Measurements from ENCODE around the gene EEF1AKMT3.

The EEF1AKMT3 gene

DNA sequence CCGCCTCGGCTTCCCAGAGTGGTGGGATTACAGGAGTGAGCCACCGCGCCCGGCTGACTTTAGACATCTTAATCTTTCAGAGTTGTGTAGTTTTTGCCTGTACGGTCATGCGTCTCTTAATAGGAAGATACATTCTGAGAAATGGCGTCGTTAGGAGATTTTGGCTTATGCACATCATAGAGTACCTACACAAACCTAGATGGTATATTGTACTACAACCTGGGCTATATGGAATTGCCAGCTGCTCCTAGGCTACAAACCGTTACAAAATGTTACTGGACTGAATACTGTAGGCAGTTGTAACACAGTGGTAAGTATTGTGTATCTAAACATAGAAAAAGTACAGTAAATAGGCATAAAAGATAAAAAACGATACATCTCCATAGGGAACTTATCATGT is 11.4 kb downstream of the EEF1AKMT3 start:
- DNase-seq (ENCODE audit: low read depth): no peak

DNA sequence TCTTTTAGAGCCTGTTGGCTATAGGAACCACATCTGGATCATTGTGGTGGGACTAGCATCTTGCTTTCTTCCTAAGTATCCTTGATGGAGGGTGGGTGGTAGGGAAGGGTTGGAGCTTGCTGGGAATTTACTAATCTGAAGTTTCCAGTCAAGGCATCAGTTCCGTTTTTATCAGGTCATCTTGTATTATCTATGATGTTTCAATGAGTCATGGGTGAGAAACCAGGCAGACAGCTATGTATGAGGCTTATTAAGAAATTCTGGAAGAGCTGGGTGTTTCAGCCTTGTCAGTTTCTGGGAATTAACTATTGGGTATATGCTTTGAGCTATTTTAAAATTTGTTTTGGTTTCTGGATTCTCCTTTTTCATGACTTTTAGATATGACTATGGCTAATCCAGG is 21.5 kb downstream of the EEF1AKMT3 start:
- DNase-seq (ENCODE audit: low read depth): peak; percentile 93

DNA sequence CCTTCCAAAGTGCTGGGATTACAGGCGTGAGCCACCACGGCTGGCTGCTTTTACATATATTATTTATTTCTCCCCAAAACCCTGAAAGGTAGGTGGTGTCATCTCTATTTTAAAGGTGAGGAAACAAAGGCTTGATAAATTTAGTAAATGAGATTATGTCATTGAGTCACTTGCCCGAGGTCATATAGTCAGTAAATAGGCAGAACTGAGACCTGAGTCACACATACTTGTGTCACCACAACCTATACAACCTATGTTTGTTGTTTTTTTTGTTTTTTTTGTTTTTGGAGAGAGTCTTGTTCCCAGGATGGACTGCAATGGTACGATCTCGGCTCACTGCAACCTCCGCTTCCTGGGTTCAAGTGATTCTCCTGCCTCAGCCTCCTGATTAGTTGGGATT is 22.9 kb downstream of the EEF1AKMT3 start:
- peak; percentile 93 for DNase-seq (ENCODE audit: low read depth)

DNA sequence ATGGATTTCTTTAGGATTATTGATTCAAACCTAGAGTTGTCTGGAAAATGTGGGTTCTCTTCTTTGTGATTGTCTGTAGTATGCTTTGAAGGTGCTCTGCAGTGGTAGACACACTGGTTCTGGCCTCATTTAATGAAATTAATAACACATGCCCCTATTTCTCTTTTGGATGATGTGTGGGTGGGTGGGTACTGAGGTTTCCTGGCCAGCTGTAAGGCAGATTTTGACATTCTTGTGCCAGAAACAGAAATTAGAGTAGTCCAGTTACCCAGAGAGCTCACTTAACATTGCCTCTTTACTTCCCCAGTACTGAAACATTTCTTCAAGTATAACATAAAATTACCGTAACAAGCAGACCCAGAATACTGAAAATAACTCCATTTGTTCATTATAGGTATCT is 24.6 kb downstream of the EEF1AKMT3 start:
- DNase-seq (ENCODE audit: low read depth): no peak

DNA sequence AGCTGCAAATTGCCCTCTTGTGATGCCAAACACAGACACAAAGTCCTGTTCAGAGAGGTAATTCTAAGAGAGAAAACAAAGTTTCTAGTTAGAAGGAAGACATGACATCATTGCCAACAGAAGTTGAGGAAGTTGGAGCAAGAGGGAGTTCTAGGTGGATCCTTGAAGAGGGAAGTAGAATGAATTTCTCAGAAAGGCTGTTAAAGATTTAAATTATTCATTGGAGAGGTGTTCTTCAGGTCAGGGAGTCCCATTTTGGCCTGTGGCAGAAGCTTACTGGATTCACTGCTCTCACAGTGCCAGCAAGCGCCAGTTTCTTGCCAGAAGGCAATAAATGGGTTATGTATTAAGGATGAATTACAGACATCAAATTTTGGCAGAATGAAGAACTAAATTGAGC is 25.5 kb downstream of the EEF1AKMT3 start:
- DNase-seq (ENCODE audit: low read depth): no peak

DNA sequence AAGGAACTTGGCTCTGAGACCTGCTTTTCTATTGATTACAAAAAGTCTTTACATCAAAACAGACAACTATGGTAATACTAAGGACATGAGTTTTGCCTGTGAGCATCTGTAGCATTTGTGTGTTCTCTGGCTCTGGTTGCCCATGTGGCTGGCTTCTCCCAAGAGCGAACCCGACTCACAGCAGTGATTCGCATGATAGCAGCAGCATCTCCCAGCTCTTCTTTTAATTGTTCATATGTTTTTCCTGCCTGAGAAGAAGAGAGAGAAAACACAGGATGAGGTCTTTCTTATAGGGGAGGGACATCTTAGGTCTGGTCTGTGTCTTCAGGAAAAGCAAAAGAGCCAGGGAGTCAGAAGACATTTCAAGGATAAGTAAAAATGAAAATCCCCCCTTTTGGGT is 28.6 kb downstream of the EEF1AKMT3 start:
- DNase-seq (ENCODE audit: low read depth): no peak

DNA sequence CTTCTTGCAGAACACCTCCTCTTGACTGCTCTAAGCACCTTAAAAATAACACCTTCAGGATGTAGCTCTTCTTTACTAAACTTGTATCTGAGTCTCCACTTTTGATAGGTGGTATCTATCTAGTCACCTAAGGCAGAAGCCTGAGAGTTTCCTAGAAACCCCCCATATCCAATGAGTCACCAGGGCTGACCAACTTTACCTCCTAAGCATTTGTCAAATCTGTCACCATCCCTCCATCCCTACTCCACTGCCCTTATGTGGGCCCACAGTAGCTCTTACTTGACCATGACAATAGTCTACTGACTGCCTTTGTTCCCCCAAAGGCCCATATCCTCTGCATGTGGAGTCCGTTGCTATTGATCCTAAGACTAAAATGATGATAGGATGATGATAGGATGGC is 30.2 kb downstream of the EEF1AKMT3 start:
- no peak for DNase-seq (ENCODE audit: low read depth)

DNA sequence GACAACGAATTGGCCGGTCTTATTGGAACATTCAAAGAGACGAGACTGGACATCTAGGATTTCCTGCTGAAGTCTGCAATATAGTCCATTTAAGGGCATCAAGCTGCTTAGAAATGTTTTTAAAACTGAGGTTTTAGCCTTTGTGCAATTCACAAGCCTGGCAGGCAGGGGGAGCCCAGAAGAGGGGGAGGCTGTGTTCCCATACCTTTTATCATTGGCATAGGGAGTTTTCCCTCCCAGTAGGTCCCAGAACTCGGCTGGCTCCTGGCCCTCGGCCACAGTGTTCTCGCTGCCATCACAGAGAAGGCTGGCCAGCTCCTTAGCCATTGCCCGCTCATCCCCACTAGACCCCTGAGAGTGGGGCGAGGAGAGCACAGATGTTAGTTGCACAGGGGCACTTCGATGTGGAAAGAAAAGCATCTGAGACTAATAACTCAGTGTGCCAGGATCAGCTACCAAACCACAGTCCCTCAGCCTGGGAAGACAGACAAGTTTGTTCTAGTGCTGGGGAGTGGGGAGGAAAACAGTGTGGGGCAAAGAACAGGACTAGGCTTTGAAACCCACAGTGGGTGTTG is 31.0 kb downstream of the EEF1AKMT3 start:
- peak; percentile 72 for DNase-seq (ENCODE audit: low read depth)

DNA sequence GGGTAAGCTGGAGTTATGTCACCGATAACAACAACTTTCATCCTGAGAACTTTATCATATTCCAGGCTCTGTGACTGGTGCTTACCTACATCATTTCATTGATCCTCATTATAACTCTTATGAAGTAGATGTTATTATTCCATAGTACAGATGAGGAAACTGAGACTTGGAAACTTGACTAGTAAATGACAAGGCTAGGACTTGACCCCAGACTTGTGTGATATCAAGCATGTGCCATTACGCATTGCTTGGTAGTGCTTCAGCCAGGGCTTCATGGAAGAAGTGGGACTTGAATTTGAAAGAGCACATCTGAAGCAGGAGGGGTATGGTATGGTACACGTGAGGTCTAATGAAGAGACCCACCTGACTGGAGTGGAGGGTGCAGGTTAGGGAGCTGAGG is 34.3 kb downstream of the EEF1AKMT3 start:
- no peak for DNase-seq (ENCODE audit: low read depth)

DNA sequence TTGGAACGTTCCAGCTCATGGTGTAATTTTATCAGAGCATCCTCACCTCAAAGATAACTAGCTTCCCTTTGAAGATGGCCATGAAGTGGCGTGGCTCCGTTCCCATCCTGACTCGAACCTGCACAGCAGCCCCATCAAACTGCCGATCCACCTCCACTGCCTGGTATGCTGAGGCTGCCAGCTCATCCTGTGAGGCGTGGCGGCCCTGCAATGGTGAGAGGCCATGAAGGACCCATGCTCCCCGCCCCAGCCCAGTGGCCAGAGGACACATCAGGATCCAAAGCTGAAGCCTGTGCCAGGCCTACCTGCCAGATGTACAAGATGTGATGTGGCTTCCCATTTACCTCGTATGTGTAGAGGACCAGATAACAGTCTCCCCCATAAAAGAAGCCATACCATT is 34.9 kb downstream of the EEF1AKMT3 start:
- no peak for DNase-seq (ENCODE audit: low read depth)

DNA sequence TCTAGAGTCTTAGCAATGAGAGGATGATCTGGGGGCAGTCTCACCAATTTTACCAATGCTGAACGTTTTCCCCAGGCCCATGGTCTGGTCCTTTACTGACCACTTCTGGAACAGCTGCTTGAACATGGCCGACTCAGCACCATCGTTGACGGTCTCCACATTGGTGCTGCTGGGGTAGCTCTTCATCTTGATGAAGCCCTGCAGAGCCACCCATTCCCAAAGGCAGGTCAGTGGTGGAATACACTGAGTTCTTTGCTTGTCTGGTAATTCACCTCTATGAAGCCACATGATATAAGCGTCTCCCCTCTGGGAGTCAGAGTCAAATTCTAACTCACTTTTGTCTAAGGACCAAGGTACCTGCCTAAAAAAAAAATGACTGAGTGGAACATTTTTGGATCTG is 35.9 kb downstream of the EEF1AKMT3 start:
- no peak for DNase-seq (ENCODE audit: low read depth)

DNA sequence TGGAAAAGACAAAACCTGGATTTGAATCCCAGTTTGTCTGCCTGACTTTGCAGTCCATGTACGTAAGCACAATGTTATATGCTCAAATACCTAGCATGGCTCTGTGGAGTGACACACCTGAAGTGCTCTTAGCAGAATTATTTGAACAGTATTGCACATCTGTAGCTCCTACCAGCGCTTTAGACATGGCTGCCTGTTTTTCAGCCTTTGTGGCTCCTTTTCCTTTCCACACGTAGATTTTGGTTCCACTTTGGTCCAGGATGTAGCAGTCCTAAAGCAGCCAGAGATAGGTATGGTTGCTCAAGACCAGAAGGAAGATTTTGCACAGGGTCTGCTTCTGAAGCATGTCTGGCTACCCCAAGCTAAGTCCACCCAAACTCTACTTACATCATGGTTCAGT is 37.0 kb downstream of the EEF1AKMT3 start:
- DNase-seq (ENCODE audit: low read depth): no peak

DNA sequence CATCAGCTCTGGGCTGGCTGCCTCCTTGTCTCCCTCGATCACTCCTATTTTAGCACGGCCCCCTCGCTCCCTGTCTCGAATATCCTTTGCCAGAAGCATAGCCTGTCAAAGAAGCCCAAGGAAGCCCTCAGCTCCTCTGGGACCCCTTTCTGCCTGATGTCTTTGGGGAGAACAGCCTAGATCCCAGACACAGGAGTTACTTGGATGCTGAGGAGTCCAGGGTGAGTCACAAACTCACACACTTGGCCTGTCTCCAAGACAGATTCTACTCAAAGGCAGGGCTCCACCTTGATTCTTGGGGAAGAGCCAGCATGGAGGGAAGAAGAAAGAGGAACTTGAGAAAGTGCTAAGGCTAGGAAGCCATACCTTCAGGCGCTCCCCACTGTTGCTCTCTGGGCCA is 38.0 kb downstream of the EEF1AKMT3 start:
- peak; percentile 65 for DNase-seq (ENCODE audit: low read depth)

DNA sequence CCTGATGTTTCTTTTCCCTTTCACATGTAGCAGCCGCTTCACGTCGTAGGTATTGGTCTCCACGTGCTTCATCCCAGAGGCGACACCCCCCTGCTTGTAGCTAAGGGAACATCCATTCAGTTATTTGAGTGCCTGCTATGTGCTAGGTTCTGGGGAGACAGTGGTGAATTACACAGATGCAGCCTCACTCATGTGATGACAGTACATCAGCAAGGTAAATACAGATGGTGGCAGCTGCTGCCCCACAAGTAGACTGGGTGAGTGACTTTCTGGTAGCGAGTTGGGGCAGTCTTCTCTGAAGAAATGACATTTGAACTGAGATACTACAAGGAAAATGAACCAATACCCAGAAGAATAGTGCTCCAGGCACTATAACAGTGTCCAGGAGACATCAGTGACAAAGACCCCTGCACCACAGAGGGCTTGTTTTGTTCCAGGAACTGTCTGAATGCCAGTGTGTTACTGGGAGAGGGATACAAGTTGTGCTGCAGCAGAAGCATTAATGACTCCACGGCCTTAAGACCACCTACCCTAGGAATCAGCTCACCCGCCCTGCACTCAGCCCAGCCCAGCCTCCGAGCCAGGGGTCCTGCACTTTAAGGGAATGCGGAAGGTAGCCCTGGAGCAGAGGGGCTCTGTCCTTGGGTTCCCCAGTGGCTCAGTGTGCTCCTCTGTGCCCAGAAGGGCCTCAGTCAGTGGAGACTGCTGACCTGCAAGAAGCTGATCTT is 38.8 kb downstream of the EEF1AKMT3 start:
- no peak for DNase-seq (ENCODE audit: low read depth)

DNA sequence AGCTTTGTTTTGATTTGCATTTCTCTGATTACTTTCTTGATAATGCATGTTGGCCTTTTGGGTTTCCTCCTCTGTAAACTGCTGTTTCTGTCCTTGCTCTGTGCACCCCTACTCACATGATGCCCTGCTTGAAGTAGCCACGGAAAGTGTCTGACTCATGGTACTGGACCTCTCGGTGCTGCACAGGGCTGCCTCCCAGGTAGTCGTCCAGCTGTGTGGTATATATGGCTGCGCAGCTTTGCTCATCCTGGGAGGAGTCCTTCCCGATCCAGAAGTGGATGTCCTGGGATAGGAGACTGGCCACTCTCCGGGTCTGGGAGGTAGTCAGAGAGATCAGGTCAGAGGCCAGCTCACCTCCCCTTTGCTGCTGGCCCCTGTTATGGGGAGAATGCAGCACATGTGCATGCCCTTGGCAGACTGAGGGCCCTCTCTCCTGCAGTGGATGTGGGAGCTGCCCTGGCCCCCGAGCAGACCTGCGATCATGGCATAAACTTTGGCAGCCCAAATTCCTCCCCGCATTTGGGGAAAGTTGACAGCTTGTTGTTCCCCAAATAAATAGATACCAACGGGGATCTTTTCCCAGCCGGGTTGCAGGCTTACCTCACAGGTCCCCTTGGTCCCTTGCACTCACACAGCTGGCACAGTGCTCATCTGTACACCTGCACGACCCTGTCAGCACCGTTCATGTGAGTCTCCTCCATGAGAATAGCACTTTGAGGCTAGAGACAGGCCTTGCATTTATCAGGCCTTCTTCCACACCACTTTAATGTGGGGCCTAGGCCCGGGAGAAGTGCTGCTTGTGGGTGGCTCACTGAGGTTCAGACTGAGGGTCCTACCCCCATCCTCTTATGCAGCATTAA is 40.9 kb downstream of the EEF1AKMT3 start:
- DNase-seq (ENCODE audit: low read depth): no peak

DNA sequence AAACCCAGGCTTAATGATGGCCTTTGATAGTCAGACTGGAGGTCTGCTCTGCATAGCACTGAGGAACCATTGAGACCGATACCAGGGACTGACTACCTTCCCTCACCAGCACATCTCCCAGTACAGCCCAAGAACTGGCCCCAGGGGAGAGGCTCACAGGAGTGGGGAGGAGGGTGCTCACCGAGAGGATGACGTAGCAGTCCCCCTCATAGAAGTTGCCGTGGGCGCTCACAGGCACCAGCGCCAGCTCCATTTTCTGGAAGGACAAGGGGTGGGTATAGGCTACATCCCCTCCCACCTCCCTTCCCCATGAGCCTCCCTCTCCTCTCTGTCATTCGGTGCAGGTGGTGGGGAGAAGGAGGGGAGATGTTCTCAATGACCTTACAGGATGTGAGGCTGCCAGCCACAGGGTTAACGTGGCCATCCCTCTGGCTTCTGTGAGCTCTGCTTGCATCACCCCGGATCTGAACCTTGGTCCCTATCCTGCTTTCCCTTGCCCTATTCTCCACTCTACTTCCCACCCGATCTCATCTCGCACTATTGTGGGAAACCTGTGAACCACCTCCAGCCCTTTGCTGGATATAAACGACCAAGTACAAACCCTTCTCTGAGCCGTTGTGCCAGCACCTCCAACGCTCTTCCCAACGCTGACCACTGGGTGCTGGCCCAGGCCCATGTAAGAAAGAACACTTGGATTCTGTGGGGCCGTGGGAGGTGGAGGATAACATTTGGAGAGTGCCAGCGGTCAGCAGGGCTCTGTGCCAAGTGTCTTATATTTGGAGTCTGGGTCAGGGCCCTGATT is 41.8 kb downstream of the EEF1AKMT3 start:
- DNase-seq (ENCODE audit: low read depth): no peak

DNA sequence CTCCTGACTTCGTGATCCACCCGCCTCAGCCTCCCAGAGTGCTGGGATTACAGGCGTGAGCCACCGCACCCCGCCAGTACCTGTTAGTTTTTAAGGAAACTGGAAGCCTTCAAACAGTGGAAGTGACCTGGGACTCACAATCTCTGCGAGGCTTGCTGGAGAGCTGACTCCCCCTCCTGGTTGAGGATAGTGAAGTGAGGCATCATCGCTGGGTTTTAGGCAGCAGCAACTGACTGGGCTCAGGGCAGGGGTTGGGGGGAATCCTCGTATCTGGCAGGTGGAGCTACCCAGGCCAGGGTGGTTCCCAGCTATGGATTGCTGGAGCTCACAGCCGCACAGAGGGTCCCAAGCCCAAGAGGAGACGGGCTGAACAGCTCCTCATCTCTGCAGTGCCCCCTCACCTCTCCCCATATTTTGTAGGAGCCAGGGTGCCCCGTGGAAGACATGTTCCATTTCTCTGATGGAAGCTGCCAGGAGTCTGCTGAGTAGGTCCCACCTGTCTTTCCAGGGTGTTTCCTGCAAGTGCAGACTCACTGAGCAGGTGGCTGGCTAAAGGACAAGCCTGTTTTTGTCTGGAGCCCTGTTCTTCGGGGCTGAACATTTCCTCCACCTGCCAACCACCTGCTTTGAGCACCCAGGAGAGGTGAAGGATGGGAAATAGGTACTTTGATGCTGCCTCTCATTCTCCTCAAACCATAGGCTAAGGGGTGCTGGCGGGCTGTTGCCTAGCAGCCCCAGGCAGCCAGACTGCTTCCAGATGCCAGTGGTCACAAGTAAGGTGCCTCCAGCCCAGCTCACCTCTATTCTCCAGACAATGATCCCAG is 43.0 kb downstream of the EEF1AKMT3 start:
- peak; percentile 38 for DNase-seq (ENCODE audit: low read depth)

DNA sequence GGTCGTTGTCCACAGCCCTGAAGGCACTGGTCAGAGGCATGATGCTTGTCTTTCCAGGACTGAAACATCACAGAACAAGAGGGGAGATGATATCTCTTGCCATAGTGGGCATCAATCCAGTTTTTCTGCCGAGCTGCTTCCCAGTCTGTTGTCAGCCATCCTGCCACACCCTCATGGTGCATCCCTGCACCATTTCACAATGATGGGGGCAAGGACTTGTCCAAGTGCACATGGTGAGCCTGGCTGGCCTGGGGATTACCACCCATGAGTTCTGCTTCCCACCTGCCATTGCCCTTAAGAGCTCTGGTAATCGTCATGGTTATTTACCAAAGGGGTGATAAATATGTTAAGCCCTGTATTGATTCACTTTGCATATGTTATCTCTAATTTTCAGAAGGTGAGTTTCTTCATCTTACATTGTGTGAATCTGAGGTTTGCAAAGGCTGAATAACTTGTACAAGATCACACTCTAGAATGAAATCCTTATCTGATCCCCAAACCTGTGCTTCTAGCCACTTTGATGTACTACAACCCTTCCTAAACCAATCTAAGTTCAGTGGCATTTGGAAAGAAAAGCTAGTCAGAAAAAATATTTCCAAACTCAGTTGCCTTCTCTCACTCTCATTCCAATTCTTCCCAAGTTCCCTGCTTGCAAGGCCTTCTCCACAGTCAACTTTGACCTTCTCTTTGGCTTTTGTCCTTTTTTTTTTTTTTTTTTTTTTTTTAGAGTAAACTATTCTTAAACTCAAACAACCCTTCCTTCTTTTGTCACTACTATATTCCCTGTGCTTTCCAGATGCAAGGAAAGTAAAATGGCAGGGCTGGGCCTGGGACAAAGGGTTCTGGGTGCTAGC is 43.8 kb downstream of the EEF1AKMT3 start:
- no peak for DNase-seq (ENCODE audit: low read depth)

DNA sequence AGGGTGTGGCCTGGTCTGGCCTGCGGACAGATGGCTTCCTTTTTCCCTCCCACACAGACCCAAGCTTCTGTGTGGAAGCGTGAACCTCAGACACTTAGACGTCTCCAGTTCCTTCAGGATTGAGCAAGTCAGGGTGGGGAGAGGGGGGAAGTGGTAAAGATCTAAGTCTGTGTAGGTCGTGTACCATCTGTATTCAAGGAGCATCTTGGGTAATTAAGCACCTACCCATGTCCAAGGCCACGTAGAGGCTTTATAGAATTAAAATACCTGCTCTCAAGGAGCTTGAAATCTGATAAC is 44.4 kb downstream of the EEF1AKMT3 start:
- no peak for DNase-seq (ENCODE audit: low read depth)

DNA sequence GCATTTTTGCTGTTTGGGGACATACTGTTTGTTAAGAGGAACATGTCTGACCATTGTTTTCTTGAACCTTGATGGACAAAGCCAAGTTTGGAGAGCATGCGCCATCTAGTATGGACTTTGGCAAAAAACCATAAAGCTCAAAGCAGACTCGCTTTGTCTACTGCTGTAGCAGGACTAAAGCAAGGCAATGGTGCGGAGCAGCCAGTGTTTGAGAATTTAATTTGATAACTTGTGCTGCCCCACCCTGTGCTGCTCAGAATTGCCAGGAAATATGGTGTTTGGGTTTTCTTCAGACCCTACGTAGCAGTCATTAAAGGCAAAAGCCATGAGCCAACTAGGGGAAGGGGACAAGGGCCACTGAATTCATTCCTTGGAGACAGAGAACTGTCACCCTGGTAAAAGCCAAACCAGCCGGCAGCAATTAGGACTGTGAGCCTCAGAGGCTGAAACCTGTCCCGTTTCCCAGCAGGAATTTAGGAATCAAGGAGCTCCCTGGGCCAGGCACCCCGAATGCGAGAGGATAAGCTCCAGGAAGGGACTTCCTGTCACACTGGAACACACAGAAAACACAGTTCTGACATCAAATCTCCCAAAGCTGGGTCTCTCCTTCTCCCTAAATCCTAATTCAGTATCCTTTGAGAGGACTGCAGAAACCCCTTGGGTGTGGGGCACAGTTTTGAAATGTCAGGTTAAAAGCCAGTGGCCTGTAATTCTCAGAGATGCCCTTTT is 45.0 kb downstream of the EEF1AKMT3 start:
- no peak for DNase-seq (ENCODE audit: low read depth)

Data from ELR (cell line).